ENCODE measurements around the gene FAM78A. TPM values are rescaled to one million over a fixed set of nuclear protein-coding genes. Genes with fewer than 3 reads are reported as not detected.

FAM78A gene
- total and polyA plus RNA-seq, 12 donors: 7.0 to 53.1 (median 30.3) TPM

- peaks cover 0 to 7% (median 0%) of the 10 kb centered on the region in 9 donors for H3K36me3 ChIP-seq
- no peak for DNase-seq
- WGBS, 2 donors: 59 to 69% methylated on average over 6 of the region's 6 CpGs
- H3K27me3 ChIP-seq: peaks cover 0 to 13% (median 2%) of the 10 kb centered on the region in 7 donors
- intact Hi-C loops (cut with DNase I): no loop called here
- TF ChIP-seq, protein P1, sequence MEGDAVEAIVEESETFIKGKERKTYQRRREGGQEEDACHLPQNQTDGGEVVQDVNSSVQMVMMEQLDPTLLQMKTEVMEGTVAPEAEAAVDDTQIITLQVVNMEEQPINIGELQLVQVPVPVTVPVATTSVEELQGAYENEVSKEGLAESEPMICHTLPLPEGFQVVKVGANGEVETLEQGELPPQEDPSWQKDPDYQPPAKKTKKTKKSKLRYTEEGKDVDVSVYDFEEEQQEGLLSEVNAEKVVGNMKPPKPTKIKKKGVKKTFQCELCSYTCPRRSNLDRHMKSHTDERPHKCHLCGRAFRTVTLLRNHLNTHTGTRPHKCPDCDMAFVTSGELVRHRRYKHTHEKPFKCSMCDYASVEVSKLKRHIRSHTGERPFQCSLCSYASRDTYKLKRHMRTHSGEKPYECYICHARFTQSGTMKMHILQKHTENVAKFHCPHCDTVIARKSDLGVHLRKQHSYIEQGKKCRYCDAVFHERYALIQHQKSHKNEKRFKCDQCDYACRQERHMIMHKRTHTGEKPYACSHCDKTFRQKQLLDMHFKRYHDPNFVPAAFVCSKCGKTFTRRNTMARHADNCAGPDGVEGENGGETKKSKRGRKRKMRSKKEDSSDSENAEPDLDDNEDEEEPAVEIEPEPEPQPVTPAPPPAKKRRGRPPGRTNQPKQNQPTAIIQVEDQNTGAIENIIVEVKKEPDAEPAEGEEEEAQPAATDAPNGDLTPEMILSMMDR (IDR thresholded peaks at IDR 0.05): no peak
- H3K27ac ChIP-seq: peak overlapping the region in 8 of 10 donors; percentile 50 to 98 (median 94)
- no peak overlapping the region for H3K4me3 ChIP-seq
- no peak for ATAC-seq
- no peaks in the 10 kb centered on the region for H3K9me3 ChIP-seq
- H3K4me1 ChIP-seq: peaks cover 3 to 62% (median 31%) of the 10 kb centered on the region in 9 donors
Observed at GRCh38 chr9:131287359-131287758, 11.0 kb upstream of the FAM78A start.

DNA sequence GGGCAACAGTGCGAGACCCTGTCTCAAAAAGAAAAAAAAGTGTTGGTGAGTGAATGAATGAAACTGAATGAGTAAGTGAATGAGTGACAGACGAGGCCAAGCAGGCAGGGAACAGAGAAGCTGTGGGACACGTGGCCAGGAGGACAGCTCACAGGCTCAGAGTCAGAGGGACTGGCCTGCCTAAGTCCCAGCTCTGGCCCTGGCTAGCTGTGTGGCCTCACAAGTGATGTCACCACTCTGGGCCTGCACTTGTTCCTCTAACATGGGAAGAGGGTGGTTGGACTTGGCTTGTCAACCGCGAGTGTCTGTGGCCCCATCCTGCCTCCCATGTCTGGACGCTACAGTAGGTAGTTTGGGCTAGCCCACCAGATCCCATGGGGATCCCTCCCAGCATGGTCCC, 8.5 kb upstream of the FAM78A start:
- intact Hi-C loops (cut with DNase I): no loop called here
- Histone ChIP-seq H3K27me3 (peaks cover 0 to 35% (median 14%) of the 10 kb centered on the region in 7 donors), H3K9me3 (no peaks in the 10 kb centered on the region), H3K4me1 (peaks cover 0 to 42% (median 26%) of the 10 kb centered on the region in 9 donors), H3K36me3 (no peaks in the 10 kb centered on the region), H3K27ac (no peak overlapping the region), H3K4me3 (no peak overlapping the region)
- WGBS, 2 donors: 90 to 91% methylated on average over 6 of the region's 6 CpGs
- TF ChIP-seq, protein P1 (IDR thresholded peaks at IDR 0.05): no peak
- ATAC-seq (no peak), DNase-seq (no peak)

DNA sequence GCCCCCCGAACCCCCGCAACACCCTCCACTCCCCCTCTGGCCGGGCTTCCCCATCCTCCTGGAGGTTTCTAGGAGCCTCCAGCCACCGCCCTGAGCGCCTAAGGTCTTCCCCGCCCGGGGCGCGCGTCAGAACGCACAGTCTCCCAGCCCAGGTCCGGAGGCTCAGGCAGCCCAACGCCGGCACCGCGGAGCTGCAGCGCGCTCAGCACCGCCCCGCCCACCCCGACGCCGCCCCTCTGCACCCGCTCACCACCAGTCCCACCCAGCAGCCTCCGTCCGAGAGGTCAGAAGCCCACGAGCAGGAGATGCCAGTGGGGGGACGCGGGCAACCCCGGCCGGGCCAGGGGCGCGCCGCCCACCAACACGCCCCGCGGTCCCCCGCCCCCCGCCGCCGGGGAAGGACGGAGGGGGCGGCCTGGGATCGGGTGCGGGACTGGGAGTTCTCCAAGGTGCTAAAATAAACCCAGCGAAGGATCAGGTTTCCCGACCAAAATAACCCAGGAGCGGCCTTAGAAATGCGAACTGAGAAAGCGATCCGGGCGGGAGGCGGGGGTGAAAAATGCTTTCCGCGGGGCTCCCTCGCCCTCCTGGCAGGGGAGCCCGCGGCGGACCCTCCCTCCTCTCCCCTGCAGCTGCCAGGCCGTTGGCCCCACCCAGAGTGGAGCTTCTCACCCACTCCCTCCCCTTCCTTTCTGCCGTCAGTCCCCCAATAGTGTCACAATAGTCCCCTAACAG, 6.5 kb upstream of the FAM78A start:
- 1 to 4% methylated on average over 56 to 61 of the region's 61 CpGs for WGBS, 2 donors
- Histone ChIP-seq H3K4me3 (peak overlapping the region in 8 of 10 donors; percentile 9 to 51 (median 42)), H3K4me1 (peaks cover 14 to 46% (median 31%) of the 10 kb centered on the region in 9 donors), H3K36me3 (no peaks in the 10 kb centered on the region), H3K9me3 (no peaks in the 10 kb centered on the region), H3K27ac (peak overlapping the region; percentile 53 to 84 (median 78)), H3K27me3 (peaks cover 0 to 35% (median 14%) of the 10 kb centered on the region in 7 donors)
- DNase-seq (peak in 1 of 2 donors; percentile 55), ATAC-seq (peak; percentile 15 to 55 (median 41))
- TF ChIP-seq, protein P1 (IDR thresholded peaks at IDR 0.05): no peak
- intact Hi-C loops (cut with DNase I): no loop called here

GRCh38 chr9:131282175-131282574, 5.9 kb upstream of the FAM78A start:
- Histone ChIP-seq H3K27ac (peak overlapping the region in 8 of 10 donors; percentile 71 to 84 (median 79)), H3K36me3 (no peaks in the 10 kb centered on the region), H3K4me1 (peaks cover 14 to 40% (median 27%) of the 10 kb centered on the region in 9 donors), H3K27me3 (peaks cover 0 to 35% (median 14%) of the 10 kb centered on the region in 7 donors), H3K4me3 (peak overlapping the region in 3 of 10 donors; percentile 41 to 51 (median 43)), H3K9me3 (no peaks in the 10 kb centered on the region)
- WGBS, 2 donors: 86 to 87% methylated on average over 4 of the region's 4 CpGs
- intact Hi-C loops (cut with DNase I): no loop called here
- no peak for ATAC-seq
- no peak for DNase-seq
- TF ChIP-seq, protein P1 (IDR thresholded peaks at IDR 0.05): no peak

Measured in heart right ventricle (tissue), 16 donors.